RCC 7860 (cell line): ENCODE results near the gene POU2AF2.
"Not testable (repeated sequence)": the region's sequence is repeated elsewhere in the genome, so short reads cannot be mapped to it uniquely, and the experiment has no call there.

ENCODE experiments used
- DNase-seq: peaks from one replicate; pipeline ENCODE4 v3.0.0-alpha.2; 2015; ENCODE audit warnings: low spot score
- FAIRE-seq: peaks from 2 replicates; lab custom pipeline; 2012; peaks lifted over from hg19 to GRCh38; lab: Jason Lieb, UNC

POU2AF2 gene

GRCh38 chr11:111253630-111254029 lies 8.1 kb downstream of the POU2AF2 start:
- FAIRE-seq = no peak

GRCh38 chr11:111258046-111258445 lies 12.5 kb downstream of the POU2AF2 start:
- FAIRE-seq (no peak), DNase-seq (no peak)

More at GRCh38 chr11:111253630-111254029, 8.1 kb downstream of the POU2AF2 start:
- DNase-seq = no peak

GRCh38 chr11:111259896-111260295 lies 14.4 kb downstream of the POU2AF2 start:
- no peak for DNase-seq
- FAIRE-seq = no peak

GRCh38 chr11:111260811-111261210 lies 15.3 kb downstream of the POU2AF2 start:
- FAIRE-seq (no peak), DNase-seq (no peak)

GRCh38 chr11:111264646-111265045 lies 19.1 kb downstream of the POU2AF2 start:
- DNase-seq = no peak
- no peak for FAIRE-seq

GRCh38 chr11:111265421-111265820 lies 19.9 kb downstream of the POU2AF2 start:
- DNase-seq (no peak), FAIRE-seq (no peak)

- not testable (repeated sequence) for FAIRE-seq, DNase-seq
These were observed 22.8 kb downstream of the POU2AF2 start for GRCh38 chr11:111268303-111268702.

- FAIRE-seq = no peak
- DNase-seq = no peak
These were observed 23.8 kb downstream of the POU2AF2 start for GRCh38 chr11:111269146-111269868.

- DNase-seq (no peak), FAIRE-seq (no peak)
These were observed 26.9 kb downstream of the POU2AF2 start for GRCh38 chr11:111272420-111272819.

- no peak for FAIRE-seq
- DNase-seq = no peak
These were observed 37.1 kb downstream of the POU2AF2 start for GRCh38 chr11:111282562-111283075.

- FAIRE-seq (no peak), DNase-seq (no peak)
These were observed 38.5 kb downstream of the POU2AF2 start for GRCh38 chr11:111283945-111284481.

GRCh38 chr11:111285189-111286091 lies 39.9 kb downstream of the POU2AF2 start:
- no peak for FAIRE-seq
- no peak for DNase-seq

- FAIRE-seq = no peak
These were observed 46.2 kb downstream of the POU2AF2 start for GRCh38 chr11:111291764-111292163.

GRCh38 chr11:111292408-111292807 lies 46.9 kb downstream of the POU2AF2 start:
- not testable (repeated sequence) for DNase-seq, FAIRE-seq

More at GRCh38 chr11:111291764-111292163, 46.2 kb downstream of the POU2AF2 start:
- no peak for DNase-seq

GRCh38 chr11:111296196-111296595 lies 50.7 kb downstream of the POU2AF2 start:
- DNase-seq = no peak

GRCh38 chr11:111297696-111298095 lies 52.2 kb downstream of the POU2AF2 start:
- FAIRE-seq (no peak), DNase-seq (no peak)

More at GRCh38 chr11:111296196-111296595, 50.7 kb downstream of the POU2AF2 start:
- no peak for FAIRE-seq

GRCh38 chr11:111298413-111299100 lies 53.0 kb downstream of the POU2AF2 start, which contains the start of gene POU2AF3:
TSS of gene POU2AF3 (plus strand) at chr11:111298546. CDS start at chr11:111298582, 36 bp downstream.
- FAIRE-seq (no peak), DNase-seq (no peak)

- no peak for DNase-seq
- no peak for FAIRE-seq
These were observed 53.8 kb downstream of the POU2AF2 start for GRCh38 chr11:111299101-111300026.

- FAIRE-seq (no peak), DNase-seq (no peak)
These were observed 55.0 kb downstream of the POU2AF2 start for GRCh38 chr11:111300569-111300968.
